Measurements from ENCODE around the gene SEMA7A.

SEMA7A gene

DNA sequence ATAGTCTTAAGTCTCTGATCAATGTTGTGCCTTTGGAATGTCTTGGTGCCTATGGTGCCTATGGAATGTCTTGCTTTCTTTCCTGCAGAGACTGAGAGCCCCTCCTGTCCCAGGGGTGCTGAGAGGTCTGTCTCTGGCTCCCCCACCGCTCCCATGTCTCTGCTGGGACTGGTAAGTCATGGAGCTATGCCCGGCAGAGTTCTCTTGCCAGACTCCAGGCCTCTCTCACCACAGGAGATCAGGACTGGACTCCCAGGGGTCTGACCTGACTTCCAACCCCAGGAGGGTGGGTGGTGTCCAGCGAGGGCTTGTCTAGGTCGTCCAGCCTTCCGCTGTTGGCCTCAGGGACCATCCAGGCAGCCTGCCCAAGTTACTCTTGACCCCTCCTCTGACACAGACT lies 52.3 kb downstream of the SEMA7A start:
- TF ChIP-seq FOXP2 (optimal IDR thresholded peaks at IDR 0.05; ENCODE audit: borderline replicate concordance, extremely low read depth, extremely low read length, insufficient read depth) (no peak), SIN3A (IDR thresholded peaks at IDR 0.05; ENCODE audit: borderline replicate concordance, insufficient read depth, low read length) (no peak), TAF1 (IDR thresholded peaks at IDR 0.05; ENCODE audit: borderline replicate concordance, insufficient read depth, low read length) (no peak), POLR2AphosphoS5 (IDR thresholded peaks at IDR 0.05; ENCODE audit: low read depth, low read length) (no peak)
- TF ChIP-seq, protein P1, sequence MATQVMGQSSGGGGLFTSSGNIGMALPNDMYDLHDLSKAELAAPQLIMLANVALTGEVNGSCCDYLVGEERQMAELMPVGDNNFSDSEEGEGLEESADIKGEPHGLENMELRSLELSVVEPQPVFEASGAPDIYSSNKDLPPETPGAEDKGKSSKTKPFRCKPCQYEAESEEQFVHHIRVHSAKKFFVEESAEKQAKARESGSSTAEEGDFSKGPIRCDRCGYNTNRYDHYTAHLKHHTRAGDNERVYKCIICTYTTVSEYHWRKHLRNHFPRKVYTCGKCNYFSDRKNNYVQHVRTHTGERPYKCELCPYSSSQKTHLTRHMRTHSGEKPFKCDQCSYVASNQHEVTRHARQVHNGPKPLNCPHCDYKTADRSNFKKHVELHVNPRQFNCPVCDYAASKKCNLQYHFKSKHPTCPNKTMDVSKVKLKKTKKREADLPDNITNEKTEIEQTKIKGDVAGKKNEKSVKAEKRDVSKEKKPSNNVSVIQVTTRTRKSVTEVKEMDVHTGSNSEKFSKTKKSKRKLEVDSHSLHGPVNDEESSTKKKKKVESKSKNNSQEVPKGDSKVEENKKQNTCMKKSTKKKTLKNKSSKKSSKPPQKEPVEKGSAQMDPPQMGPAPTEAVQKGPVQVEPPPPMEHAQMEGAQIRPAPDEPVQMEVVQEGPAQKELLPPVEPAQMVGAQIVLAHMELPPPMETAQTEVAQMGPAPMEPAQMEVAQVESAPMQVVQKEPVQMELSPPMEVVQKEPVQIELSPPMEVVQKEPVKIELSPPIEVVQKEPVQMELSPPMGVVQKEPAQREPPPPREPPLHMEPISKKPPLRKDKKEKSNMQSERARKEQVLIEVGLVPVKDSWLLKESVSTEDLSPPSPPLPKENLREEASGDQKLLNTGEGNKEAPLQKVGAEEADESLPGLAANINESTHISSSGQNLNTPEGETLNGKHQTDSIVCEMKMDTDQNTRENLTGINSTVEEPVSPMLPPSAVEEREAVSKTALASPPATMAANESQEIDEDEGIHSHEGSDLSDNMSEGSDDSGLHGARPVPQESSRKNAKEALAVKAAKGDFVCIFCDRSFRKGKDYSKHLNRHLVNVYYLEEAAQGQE (IDR thresholded peaks at IDR 0.05; ENCODE audit: insufficient read depth in 1 of 2, low read depth in 2 of 2, low read length in 2 of 2) = no peak

GRCh38 chr15:74381190-74381453 lies 52.6 kb downstream of the SEMA7A start:
- TF ChIP-seq FOXP2 (optimal IDR thresholded peaks at IDR 0.05; ENCODE audit: borderline replicate concordance, extremely low read depth, extremely low read length, insufficient read depth) (no peak), SIN3A (IDR thresholded peaks at IDR 0.05; ENCODE audit: borderline replicate concordance, insufficient read depth, low read length) (no peak)

- TF ChIP-seq, protein P1 (IDR thresholded peaks at IDR 0.05; ENCODE audit: insufficient read depth in 1 of 2, low read depth in 2 of 2, low read length in 2 of 2) = no peak
- TF ChIP-seq TAF1 (IDR thresholded peaks at IDR 0.05; ENCODE audit: borderline replicate concordance, insufficient read depth, low read length) (no peak), SIN3A (IDR thresholded peaks at IDR 0.05; ENCODE audit: borderline replicate concordance, insufficient read depth, low read length) (no peak), POLR2AphosphoS5 (IDR thresholded peaks at IDR 0.05; ENCODE audit: low read depth, low read length) (no peak), FOXP2 (optimal IDR thresholded peaks at IDR 0.05; ENCODE audit: borderline replicate concordance, extremely low read depth, extremely low read length, insufficient read depth) (no peak)
Observed at GRCh38 chr15:74380361-74381189, 53.2 kb downstream of the SEMA7A start.

DNA sequence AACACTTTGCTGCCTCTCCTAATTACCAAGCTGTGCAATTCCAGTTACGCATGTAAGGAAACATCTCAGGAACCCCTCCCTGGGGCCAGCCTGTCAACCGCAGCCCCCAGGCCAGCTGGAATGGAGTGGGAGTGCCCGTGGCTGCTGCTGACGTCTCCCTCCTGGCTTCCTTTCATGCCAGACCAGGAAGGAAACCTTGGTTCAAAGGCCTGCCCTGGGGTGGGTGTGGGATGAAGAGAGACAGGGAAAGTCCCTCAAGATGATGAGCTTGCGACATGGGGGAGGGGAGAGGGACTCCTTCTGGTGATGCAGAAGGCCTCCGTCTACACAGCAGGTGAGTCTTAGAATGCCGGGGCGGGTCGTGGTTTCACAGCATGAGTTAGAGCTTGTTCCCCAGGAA lies 54.9 kb downstream of the SEMA7A start:
- TF ChIP-seq POLR2AphosphoS5 (IDR thresholded peaks at IDR 0.05; ENCODE audit: low read depth, low read length) (no peak), SIN3A (IDR thresholded peaks at IDR 0.05; ENCODE audit: borderline replicate concordance, insufficient read depth, low read length) (no peak), FOXP2 (optimal IDR thresholded peaks at IDR 0.05; ENCODE audit: borderline replicate concordance, extremely low read depth, extremely low read length, insufficient read depth) (no peak), TAF1 (IDR thresholded peaks at IDR 0.05; ENCODE audit: borderline replicate concordance, insufficient read depth, low read length) (no peak)
- TF ChIP-seq, protein P1 (IDR thresholded peaks at IDR 0.05; ENCODE audit: insufficient read depth in 1 of 2, low read depth in 2 of 2, low read length in 2 of 2) = no peak

GRCh38 chr15:74377831-74378766 lies 55.7 kb downstream of the SEMA7A start:
- TF ChIP-seq FOXP2 (optimal IDR thresholded peaks at IDR 0.05; ENCODE audit: borderline replicate concordance, extremely low read depth, extremely low read length, insufficient read depth) (no peak), POLR2AphosphoS5 (IDR thresholded peaks at IDR 0.05; ENCODE audit: low read depth, low read length) (no peak), SIN3A (IDR thresholded peaks at IDR 0.05; ENCODE audit: borderline replicate concordance, insufficient read depth, low read length) (no peak), TAF1 (IDR thresholded peaks at IDR 0.05; ENCODE audit: borderline replicate concordance, insufficient read depth, low read length) (no peak)
- TF ChIP-seq, protein P1 (IDR thresholded peaks at IDR 0.05; ENCODE audit: insufficient read depth in 1 of 2, low read depth in 2 of 2, low read length in 2 of 2) = no peak
